OCI-LY7 (cell line): ENCODE data around the gene ZSCAN25. TPM values are rescaled to one million over a fixed set of nuclear protein-coding genes. Genes with fewer than 3 reads are reported as not detected.

ENCODE experiments used
- BruUV-seq: library from RNA; stranded (reverse); fragments of 400-500 nt; replicated peaks from 2 replicates; lab custom pipeline; 2021; lab: Mats Ljungman, UMichigan
- CTCF ChIA-PET: fragments of 300-600 bp; sonication (Branson Sonifier 250); formaldehyde crosslinking; loops from one replicate; lab custom pipeline; 2022; ENCODE audit warnings: antibody characterized with exemption; ENCODE audit not compliant: unreplicated experiment; lab: Charles Lee
- POLR2A ChIA-PET: fragments of 300-600 bp; sonication (Branson Sonifier 250); formaldehyde crosslinking; loops from one replicate; lab custom pipeline; 2022; ENCODE audit warnings: antibody characterized with exemption; lab: Charles Lee
- DNase-seq: peaks from one replicate; pipeline ENCODE4 v3.0.0-alpha.2; 2015; ENCODE audit warnings: low spot score
- H2AFZ ChIP-seq: fragments of 200-600 bp; sonication (generic), shearing (Covaris generic); 2 replicates; pipeline ENCODE4 v1.6.1; 2014; ENCODE audit warnings: mild to moderate bottlenecking, antibody characterized with exemption, low read length, moderate library complexity
- H3K27ac ChIP-seq: fragments of 200-600 bp; sonication (generic); 2 replicates; pipeline ENCODE4 v1.5.1; 2014; ENCODE audit warnings: mixed run types, low read depth, mild to moderate bottlenecking, moderate library complexity, low read length, inconsistent platforms; ENCODE audit not compliant: poor library complexity, severe bottlenecking
- H3K36me3 ChIP-seq: fragments of 200-600 bp; sonication (generic); 2 replicates; pipeline ENCODE4 v1.6.1; 2014; ENCODE audit warnings: mild to moderate bottlenecking, antibody characterized with exemption, low read length, moderate library complexity, mixed read lengths; ENCODE audit not compliant: insufficient read depth
- H3K4me1 ChIP-seq: fragments of 200-600 bp; sonication (generic); 2 replicates; pipeline ENCODE4 v1.5.1; 2014; ENCODE audit warnings: mild to moderate bottlenecking, low read length; ENCODE audit not compliant: insufficient read depth, poor library complexity, severe bottlenecking
- H3K4me2 ChIP-seq: fragments of 200-600 bp; sonication (generic); 2 replicates; pipeline ENCODE4 v1.6.1; 2014; ENCODE audit warnings: mild to moderate bottlenecking, low read length
- H3K4me3 ChIP-seq: fragments of 200-600 bp; sonication (generic); 2 replicates; pipeline ENCODE4 v1.5.1; 2014; ENCODE audit warnings: mild to moderate bottlenecking, low read depth, low read length; ENCODE audit not compliant: poor library complexity, severe bottlenecking
- H3K79me2 ChIP-seq: fragments of 200-600 bp; sonication (generic); 2 replicates; pipeline ENCODE4 v1.6.1; 2016; ENCODE audit warnings: low read depth, mild to moderate bottlenecking, low read length, moderate library complexity, mixed read lengths; ENCODE audit not compliant: insufficient read depth
- H3K9me2 ChIP-seq: fragments of 200-600 bp; sonication (generic); 2 replicates; pipeline ENCODE4 v1.6.1; 2016; ENCODE audit warnings: mild to moderate bottlenecking, low read length, mixed read lengths; ENCODE audit not compliant: insufficient read depth
- H3K9me3 ChIP-seq: fragments of 200-600 bp; sonication (generic); 2 replicates; pipeline ENCODE4 v1.6.1; 2014; ENCODE audit warnings: mild to moderate bottlenecking, mixed run types, low read length, mixed read lengths
- H4K20me1 ChIP-seq: fragments of 200-600 bp; sonication (generic); 2 replicates; pipeline ENCODE4 v1.6.1; 2014; ENCODE audit warnings: mild to moderate bottlenecking, antibody characterized with exemption, low read length, moderate library complexity, mixed read lengths; ENCODE audit not compliant: insufficient read depth
- CTCF ChIP-seq: fragments of 200-600 bp; sonication (generic); conservative IDR thresholded peaks from 2 replicates; pipeline ENCODE4 v1.5.1; 2014; ENCODE audit warnings: mild to moderate bottlenecking, antibody characterized with exemption, low read length, moderate library complexity, mixed read lengths
- EZH2phosphoT487 ChIP-seq: fragments of 200-600 bp; sonication (generic); IDR thresholded peaks from 2 replicates; pipeline ENCODE4 v1.6.1; 2018; ENCODE audit warnings: low read depth, borderline replicate concordance, mild to moderate bottlenecking, mixed run types, antibody characterized with exemption, low read length, moderate library complexity, mixed read lengths
- intact Hi-C: fragments of 100-400 bp; cut with micrococcal nuclease; formaldehyde crosslinking; loops from one replicate; pipeline ENCODE4 v1.10.0; 2022; ENCODE audit not compliant: unreplicated experiment
- total RNA-seq, 2 experiments: library from RNA; depleted of rRNA in 1 of 2; stranded (reverse); fragments of >200 nt in 1 of 2; shearing (Covaris generic) in 1 of 2; gene quantifications; 2 replicates each; pipeline ENCODE4 v1.2.3, GENCODE V29; 2014 to 2022

Gene ZSCAN25
- total RNA-seq, 2 experiments from 2014 or later: 12.0 to 14.3 TPM

GRCh38 chr7:99614495-99614894, 2.3 kb upstream of the ZSCAN25 start:
- no peak for DNase-seq

GRCh38 chr7:99615989-99616358, 772 bp upstream of the ZSCAN25 start:
- ChIA-PET CTCF (no interaction called here), POLR2A (interaction anchor here (0.5 to 1.5 kb wide), 3 partner anchors 11 to 111 kb away, joined by 3 read pairs; no protein-coding TSS in a partner anchor)
- BruUV-seq: no TSS peak
- Histone ChIP-seq H3K36me3 (peaks cover 26% of the 10 kb centered on the region; the same call in 1 of the 2 replicates), H3K79me2 (peaks cover 10% of the 10 kb centered on the region; the same call in 1 of the 2 replicates), H3K4me3 (peak overlapping the region; percentile 100), H4K20me1 (no peaks in the 10 kb centered on the region), H3K9me3 (no peaks in the 10 kb centered on the region), H3K4me2 (peak overlapping the region; percentile 92), H3K27ac (no peak overlapping the region), H2AFZ (peak overlapping the region; percentile 100), H3K9me2 (no peaks in the 10 kb centered on the region), H3K4me1 (peaks cover 11% of the 10 kb centered on the region)
- TF ChIP-seq CTCF (no peak), EZH2phosphoT487 (no peak)
- no peak for DNase-seq
- intact Hi-C loops: no loop called here

More at GRCh38 chr7:99614495-99614894, 2.3 kb upstream of the ZSCAN25 start:
- H3K9me3 ChIP-seq: no peaks in the 10 kb centered on the region
- TF ChIP-seq CTCF (no peak), EZH2phosphoT487 (no peak)
- ChIA-PET POLR2A (no interaction called here), CTCF (no interaction called here)
- H3K79me2 ChIP-seq: peaks cover 10% of the 10 kb centered on the region; the same call in 1 of the 2 replicates
- no peaks in the 10 kb centered on the region for H3K9me2 ChIP-seq
- peaks cover 11% of the 10 kb centered on the region for H3K4me1 ChIP-seq
- no peaks in the 10 kb centered on the region for H4K20me1 ChIP-seq
- H3K4me2 ChIP-seq: no peak overlapping the region
- H3K27ac ChIP-seq: no peak overlapping the region
- H2AFZ ChIP-seq: no peak overlapping the region
- no peak overlapping the region for H3K4me3 ChIP-seq
- H3K36me3 ChIP-seq: peaks cover 11% of the 10 kb centered on the region; the same call in 1 of the 2 replicates
- intact Hi-C loops: no loop called here
- BruUV-seq: no TSS peak

- Histone ChIP-seq H3K4me1 (peaks cover 11% of the 10 kb centered on the region), H3K27ac (peak overlapping the region; percentile 11), H3K36me3 (peaks cover 37% of the 10 kb centered on the region; the same call in 1 of the 2 replicates), H3K9me2 (no peaks in the 10 kb centered on the region), H3K4me2 (peak overlapping the region; percentile 92), H3K9me3 (no peaks in the 10 kb centered on the region), H3K79me2 (peaks cover 10% of the 10 kb centered on the region; the same call in 1 of the 2 replicates), H3K4me3 (peak overlapping the region; percentile 100), H2AFZ (peak overlapping the region; percentile 100), H4K20me1 (no peaks in the 10 kb centered on the region)
- DNase-seq: no peak
- intact Hi-C loops: no loop called here
- TF ChIP-seq CTCF (no peak), EZH2phosphoT487 (no peak)
- ChIA-PET CTCF (no interaction called here), POLR2A (interaction anchor here (0.7 kb wide), 1 partner anchor 20 kb away, joined by 3 read pairs; no protein-coding TSS in a partner anchor)
- TSS peak; percentile 64 for BruUV-seq
These were observed 541 bp downstream of the ZSCAN25 start for GRCh38 chr7:99617192-99617781.
